ENCODE results near the gene CATSPERB.

DNA sequence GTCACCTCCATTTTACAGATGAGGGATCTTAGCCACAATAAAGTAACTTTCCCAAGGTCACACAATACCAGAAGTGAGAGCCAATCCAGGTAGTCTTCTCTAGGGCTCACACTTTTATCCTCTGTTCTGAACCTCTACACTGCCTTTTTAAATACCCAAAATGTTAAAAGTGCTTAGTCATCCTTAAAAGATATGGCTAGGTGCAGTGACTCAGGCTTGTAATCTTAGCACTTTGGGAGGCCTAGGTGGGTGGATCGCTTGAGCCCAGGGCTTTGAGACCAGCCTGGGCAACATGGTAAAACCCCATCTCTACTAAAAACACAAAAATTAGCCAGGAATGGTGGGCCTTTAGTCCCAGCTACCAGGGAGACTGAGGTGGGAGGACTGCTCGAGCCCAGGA is 117.7 kb downstream of the CATSPERB start:
- TF ChIP-seq, protein P1, sequence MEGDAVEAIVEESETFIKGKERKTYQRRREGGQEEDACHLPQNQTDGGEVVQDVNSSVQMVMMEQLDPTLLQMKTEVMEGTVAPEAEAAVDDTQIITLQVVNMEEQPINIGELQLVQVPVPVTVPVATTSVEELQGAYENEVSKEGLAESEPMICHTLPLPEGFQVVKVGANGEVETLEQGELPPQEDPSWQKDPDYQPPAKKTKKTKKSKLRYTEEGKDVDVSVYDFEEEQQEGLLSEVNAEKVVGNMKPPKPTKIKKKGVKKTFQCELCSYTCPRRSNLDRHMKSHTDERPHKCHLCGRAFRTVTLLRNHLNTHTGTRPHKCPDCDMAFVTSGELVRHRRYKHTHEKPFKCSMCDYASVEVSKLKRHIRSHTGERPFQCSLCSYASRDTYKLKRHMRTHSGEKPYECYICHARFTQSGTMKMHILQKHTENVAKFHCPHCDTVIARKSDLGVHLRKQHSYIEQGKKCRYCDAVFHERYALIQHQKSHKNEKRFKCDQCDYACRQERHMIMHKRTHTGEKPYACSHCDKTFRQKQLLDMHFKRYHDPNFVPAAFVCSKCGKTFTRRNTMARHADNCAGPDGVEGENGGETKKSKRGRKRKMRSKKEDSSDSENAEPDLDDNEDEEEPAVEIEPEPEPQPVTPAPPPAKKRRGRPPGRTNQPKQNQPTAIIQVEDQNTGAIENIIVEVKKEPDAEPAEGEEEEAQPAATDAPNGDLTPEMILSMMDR (conservative IDR thresholded peaks at IDR 0.05; ENCODE audit: low read length), result no peak
- no peak for TF ChIP-seq EZH2phosphoT487 (IDR thresholded peaks at IDR 0.05; ENCODE audit: borderline replicate concordance)
